Hypothalamus (tissue), 51 donors: ENCODE measurements around the gene SLC35B1.
"Not testable (repeated sequence)": the region's sequence is repeated elsewhere in the genome, so short reads cannot be mapped to it uniquely, and the experiment has no call there.

ENCODE experiments used
- DNase-seq, 51 donors: peaks; one replicate each; lab custom pipeline; 2025; lab: John Stamatoyannopoulos, UW

Gene SLC35B1

GRCh38 chr17:49738456-49739163, 30.8 kb upstream of the SLC35B1 start:
- no peak for DNase-seq

GRCh38 chr17:49734515-49735490, 27.0 kb upstream of the SLC35B1 start:
- DNase-seq: no peak

DNA sequence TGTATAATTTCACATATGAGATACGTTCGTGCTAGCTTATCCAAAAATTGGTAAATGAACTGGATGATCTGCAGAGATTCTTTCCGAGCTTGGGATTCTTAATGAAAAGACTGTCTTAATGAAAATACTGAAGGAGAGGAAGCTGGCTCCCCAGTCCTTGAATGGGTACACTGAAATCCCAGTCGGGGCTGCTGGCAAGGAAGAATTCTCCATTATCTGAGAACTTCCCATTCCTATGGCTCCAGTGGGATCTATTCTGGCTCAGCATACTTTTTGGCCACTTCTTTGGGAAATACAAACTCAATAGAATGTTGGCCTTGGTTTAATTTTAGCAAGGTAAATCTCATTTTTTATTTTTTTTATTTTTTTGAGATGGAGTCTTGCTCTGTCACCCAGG, 23.7 kb upstream of the SLC35B1 start:
- DNase-seq: no peak

- DNase-seq: no peak
Measured at GRCh38 chr17:49730785-49731434, 23.1 kb upstream of the SLC35B1 start.

GRCh38 chr17:49730078-49730784, 22.5 kb upstream of the SLC35B1 start:
- DNase-seq: peak in 38 of 51 donors; percentile 3 to 84 (median 39)

- DNase-seq: no peak
Measured at GRCh38 chr17:49729069-49729468, 21.3 kb upstream of the SLC35B1 start.

DNA sequence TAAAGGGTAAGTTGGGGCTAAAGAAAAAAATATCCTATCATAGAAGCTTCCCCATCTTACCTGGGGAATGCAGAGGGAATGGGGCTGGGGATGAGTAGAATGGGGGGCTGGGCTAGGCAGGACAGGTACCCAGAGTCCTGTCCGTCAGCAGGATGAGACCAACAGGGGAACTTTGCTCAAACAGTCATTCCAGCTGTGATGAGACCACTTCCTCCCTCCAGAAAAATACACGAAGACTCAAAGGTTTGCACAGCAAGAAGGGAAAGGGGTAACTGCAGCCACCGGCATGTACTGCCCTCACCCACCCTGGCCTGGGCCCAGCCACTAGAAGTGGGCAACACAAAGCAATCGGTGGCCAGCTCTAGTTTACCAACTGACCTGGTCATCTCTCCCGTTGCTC, 20.7 kb upstream of the SLC35B1 start:
- DNase-seq: no peak

DNA sequence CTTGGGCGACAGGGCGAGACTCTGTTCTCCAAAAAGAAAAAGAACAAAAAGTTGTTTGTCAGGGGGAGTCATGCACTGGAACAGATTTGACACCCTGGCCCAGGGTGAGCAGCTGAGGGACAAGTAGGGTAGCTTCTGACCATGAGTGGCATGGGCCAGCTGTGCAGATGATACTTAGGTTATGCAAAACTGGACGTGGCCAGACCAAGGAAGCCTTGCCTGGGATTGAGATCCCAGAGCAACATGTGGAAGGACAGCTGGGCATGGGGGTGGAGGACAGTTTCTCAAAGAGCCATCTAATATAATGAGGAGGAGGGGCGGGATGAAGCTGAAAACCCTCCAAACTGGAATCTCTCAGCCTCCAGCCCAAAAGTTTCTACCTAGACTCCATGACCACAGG, 19.6 kb upstream of the SLC35B1 start:
- DNase-seq: no peak

DNA sequence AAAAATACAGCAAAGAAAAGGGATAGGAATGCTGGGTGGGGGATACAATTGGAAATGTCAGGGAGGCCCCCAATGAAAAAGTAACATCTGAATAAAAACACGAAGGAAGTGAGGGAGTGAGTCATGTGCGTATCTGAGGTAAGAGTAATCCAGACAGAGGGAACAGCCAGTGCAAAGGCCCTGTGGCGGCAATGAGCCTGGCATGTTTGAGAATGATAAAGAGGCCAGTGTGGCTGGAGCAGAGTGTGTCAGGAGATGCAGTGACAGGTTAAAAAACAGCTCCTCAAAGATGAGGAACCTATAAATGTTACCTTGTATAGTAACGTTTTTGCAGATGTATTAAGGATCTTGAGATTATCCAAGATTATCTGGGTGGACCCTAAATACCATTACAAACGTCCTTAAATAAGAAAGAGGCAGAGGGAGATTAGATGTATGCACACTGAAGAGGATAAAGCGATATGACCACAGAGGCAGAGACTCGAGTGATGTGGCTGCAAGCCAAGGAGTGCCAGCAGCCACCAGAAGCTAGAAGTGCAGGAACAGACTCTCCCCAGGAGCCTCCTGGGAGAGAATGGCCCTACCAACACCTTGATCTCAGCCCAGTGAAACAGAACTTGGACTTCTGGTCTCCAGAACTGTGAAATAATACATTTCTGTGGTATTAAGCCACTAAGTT, 17.8 kb upstream of the SLC35B1 start:
- DNase-seq: no peak

- not testable (repeated sequence) for DNase-seq
Measured at GRCh38 chr17:49724552-49724951, 16.8 kb upstream of the SLC35B1 start.

GRCh38 chr17:49723423-49723822, 15.7 kb upstream of the SLC35B1 start:
- no peak for DNase-seq

GRCh38 chr17:49722066-49722465, 14.3 kb upstream of the SLC35B1 start:
- DNase-seq: no peak

GRCh38 chr17:49717371-49717861, 9.7 kb upstream of the SLC35B1 start:
- peak in 2 of 51 donors; percentile 8 to 13 for DNase-seq

DNA sequence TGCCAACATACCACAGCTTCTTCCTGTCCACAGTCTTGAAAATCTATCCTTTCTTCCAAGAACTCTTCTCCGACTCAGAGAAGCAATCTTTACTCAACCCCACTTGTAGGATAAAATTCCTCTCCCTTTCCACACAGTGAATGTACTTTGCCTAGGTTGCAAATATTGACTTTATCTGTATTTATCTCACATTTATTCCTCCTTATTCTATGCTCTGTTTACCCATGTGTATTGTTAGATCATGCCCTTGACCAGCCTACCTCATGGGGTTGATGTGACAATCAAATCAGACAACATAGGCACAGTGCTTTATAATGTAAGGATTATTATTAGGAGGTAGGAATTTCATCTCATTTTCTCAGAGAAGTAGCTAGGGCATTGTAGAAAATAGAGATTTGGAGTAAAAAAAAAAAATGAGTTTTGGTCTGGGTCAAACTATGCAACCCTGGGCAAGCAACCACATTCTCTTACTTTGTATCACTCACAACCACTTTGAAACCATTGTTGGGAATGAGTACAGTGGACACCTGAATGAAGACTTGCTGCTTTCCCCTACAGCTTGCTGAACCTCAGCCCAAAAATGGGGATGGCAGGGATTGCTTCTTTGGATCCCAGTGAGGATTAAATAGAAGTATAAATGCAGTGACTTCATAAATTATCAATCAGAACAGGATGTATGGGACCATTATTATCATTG, 9.1 kb upstream of the SLC35B1 start:
- DNase-seq: no peak

DNA sequence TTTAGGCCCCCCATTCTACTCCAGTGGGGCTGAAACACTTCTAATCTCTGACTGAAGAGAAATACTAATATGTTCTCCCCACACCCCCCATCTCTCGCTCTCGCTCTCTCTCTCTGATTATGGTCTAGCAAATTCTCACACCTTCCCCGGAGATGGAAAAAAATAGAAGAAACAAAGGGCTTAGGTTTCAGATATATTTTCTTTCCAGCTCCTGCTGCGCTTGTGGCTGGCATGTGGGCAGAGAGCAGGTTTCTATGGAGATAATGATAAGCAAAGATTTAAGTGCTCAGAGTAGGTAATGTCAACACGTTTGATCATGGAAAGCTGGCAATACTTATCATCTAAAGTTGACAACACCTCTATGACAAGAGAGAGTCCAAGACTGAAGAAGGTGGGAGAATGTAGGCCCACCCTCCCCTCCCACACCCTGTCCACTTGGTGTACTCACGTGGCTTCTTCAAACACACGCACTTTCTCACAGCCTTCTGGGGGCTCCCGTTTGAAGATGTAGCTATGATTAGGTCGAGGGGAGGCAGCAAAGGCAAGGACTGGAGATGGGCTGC, 8.0 kb upstream of the SLC35B1 start:
- peak in 1 of 51 donors; percentile 42 for DNase-seq

DNA sequence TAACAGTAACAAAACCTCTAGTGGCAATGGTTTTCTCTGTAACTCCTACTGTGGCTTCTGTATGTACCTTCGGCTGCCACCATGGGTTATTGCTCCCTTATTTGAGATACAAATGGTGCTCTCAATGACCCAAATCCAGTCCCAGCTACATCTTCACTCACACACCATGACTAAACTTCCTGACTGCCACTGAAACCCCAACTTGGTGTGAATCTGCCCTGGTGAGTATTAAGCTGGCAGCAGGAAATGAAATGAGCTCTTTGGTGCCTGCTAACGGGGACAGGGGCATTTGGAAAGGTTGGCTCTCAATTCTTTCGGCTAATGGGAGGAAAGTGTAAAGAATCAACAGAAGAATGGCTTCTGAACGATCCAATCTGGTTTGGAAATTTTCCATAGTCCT, 7.5 kb upstream of the SLC35B1 start:
- DNase-seq: no peak

DNA sequence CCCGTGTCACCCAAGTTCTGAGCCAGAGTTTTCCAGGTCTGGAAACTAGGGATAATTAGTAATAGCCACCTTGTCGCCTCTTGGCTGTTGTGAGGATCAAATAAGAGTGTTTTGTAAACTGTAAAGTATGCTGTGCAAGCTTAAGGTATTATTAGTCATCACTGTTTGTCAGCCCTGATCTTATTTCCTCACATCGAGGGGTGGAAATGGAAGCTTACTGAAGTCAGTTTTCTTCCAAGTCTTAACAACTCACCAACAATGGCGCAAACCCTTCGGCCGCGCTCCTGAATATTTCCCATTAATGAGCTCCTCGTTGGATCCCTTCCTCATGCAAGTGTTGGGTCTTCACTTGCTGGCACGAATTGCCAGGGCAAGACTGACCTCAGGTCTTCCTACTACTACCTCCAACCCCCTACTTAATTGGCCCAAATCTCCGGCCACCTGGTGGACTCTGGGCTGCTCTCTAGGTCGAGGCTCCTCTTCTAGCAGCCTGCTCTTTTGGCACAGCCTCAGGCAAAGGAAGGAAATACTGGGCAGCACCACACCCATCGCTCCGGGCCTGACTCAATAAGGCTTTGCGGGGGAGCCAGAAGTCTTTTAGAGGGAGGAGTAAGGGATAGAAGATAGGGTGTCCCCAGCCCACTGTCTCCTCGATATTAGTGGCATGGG, 885 bp upstream of the SLC35B1 start:
- no peak for DNase-seq

DNA sequence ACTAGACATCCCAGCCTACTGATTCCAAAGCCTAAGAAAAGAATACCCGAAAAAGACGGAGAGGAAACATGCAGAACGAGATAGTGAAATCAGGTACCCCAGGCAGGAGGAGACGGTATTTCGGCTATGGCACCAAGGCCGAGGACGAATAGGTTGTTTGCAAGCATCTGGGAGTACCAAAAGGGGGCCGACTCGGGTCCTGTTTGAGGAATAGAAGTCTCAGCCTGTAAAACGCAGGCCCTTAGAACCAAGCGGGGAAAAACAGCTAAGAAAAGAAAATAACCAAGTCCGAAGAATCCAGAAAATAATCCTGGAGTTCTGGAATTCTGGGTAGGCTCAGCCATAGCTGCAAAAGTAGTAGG, 537 bp downstream of the SLC35B1 start:
- no peak for DNase-seq
